Mammary epithelial cell (primary cell): ENCODE data around the gene SLC15A5.

Experiments used
- EZH2 ChIP-seq: IDR thresholded peaks from 2 replicates; pipeline ENCODE4 v1.6.1; 2012; ENCODE audit warnings: low read length, inconsistent platforms, borderline replicate concordance
- TF ChIP-seq, protein P1 (sequence below), 2 donors: IDR thresholded peaks in 1 of 2; conservative IDR thresholded peaks in 1 of 2; 2 replicates each; pipeline ENCODE4 v1.5.1; 2011 to 2012; ENCODE audit warnings: inconsistent platforms in 2 of 2, low read length in 2 of 2, mild to moderate bottlenecking in 2 of 2, control low read depth in 1 of 2, low read depth in 1 of 2; ENCODE audit not compliant: insufficient read depth in 1 of 2; ENCODE audit errors: extremely low read depth in 1 of 2

DNA sequence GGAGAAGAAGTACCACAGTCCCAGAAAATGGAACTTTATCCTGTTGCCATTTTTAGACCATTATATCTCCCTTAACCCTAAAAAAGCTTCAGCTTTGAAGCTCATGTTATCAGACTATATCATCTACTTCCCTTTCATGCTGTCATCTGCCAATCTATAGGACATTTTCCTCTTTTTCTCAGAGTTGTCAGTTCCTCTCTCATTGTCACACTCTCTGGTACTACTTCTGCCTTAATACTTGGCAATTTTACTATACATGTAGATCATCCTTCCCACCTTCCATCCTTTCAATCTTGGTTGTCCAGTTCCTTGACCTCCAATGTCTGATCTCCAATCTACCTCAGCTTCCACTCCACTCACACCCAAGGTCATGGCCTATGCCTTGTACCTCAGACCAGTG is 57.4 kb downstream of the SLC15A5 start:
- TF ChIP-seq, protein P1, sequence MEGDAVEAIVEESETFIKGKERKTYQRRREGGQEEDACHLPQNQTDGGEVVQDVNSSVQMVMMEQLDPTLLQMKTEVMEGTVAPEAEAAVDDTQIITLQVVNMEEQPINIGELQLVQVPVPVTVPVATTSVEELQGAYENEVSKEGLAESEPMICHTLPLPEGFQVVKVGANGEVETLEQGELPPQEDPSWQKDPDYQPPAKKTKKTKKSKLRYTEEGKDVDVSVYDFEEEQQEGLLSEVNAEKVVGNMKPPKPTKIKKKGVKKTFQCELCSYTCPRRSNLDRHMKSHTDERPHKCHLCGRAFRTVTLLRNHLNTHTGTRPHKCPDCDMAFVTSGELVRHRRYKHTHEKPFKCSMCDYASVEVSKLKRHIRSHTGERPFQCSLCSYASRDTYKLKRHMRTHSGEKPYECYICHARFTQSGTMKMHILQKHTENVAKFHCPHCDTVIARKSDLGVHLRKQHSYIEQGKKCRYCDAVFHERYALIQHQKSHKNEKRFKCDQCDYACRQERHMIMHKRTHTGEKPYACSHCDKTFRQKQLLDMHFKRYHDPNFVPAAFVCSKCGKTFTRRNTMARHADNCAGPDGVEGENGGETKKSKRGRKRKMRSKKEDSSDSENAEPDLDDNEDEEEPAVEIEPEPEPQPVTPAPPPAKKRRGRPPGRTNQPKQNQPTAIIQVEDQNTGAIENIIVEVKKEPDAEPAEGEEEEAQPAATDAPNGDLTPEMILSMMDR (conservative IDR thresholded peaks at IDR 0.05 in 1 of 2, IDR thresholded peaks at IDR 0.05 in 1 of 2; ENCODE audit: extremely low read depth in 1 of 2, insufficient read depth in 1 of 2, low read depth in 1 of 2, low read length in 2 of 2) = no peak
- TF ChIP-seq EZH2 = no peak
